Hepatocyte (in vitro differentiated cells): ENCODE data around the gene DCAF16. TPM values are rescaled to one million over a fixed set of nuclear protein-coding genes. Genes with fewer than 3 reads are reported as not detected.
A peak's percentile ranks its signal among the peaks of the same experiment; 100 is the strongest.

Experiments used
- DNase-seq: peaks from one replicate; pipeline ENCODE4 v3.0.0-alpha.2; 2016; ENCODE audit warnings: low spot score
- H2AFZ ChIP-seq: fragments of 200-600 bp; sonication (generic); 2 replicates; pipeline ENCODE4 v1.6.0; 2016; ENCODE audit warnings: antibody characterized with exemption, mild to moderate bottlenecking
- H3K27ac ChIP-seq: fragments of 200-600 bp; sonication (generic); 2 replicates; pipeline ENCODE4 v1.5.1; 2016; ENCODE audit warnings: mild to moderate bottlenecking
- H3K27me3 ChIP-seq: fragments of 200-600 bp; sonication (generic); 2 replicates; pipeline ENCODE4 v1.6.1; 2016
- H3K36me3 ChIP-seq: fragments of 200-600 bp; sonication (generic); replicated peaks from 2 replicates; pipeline ENCODE4 v1.5.1; 2016; ENCODE audit warnings: low read depth; ENCODE audit not compliant: insufficient read depth
- H3K4me1 ChIP-seq: fragments of 200-600 bp; sonication (generic); 2 replicates; pipeline ENCODE4 v1.5.1; 2016; ENCODE audit warnings: mild to moderate bottlenecking, moderate library complexity; ENCODE audit not compliant: insufficient read depth
- H3K4me2 ChIP-seq: fragments of 200-600 bp; sonication (generic); 2 replicates; pipeline ENCODE4 v1.6.0; 2016
- H3K4me3 ChIP-seq: fragments of 200-600 bp; sonication (generic); 2 replicates; pipeline ENCODE4 v1.5.1; 2016; ENCODE audit warnings: mild to moderate bottlenecking
- H3K79me2 ChIP-seq: fragments of 200-600 bp; sonication (generic); 2 replicates; pipeline ENCODE4 v1.6.0; 2017; ENCODE audit warnings: mild to moderate bottlenecking
- H3K9me2 ChIP-seq: fragments of 200-600 bp; sonication (generic); replicated peaks from 2 replicates; pipeline ENCODE4 v1.6.0; 2017; ENCODE audit warnings: mild to moderate bottlenecking; ENCODE audit not compliant: insufficient read depth
- H3K9me3 ChIP-seq: fragments of 200-600 bp; sonication (generic); 2 replicates; pipeline ENCODE4 v1.5.1; 2016; ENCODE audit warnings: low read depth, mild to moderate bottlenecking
- H4K20me1 ChIP-seq: fragments of 200-600 bp; sonication (generic); 2 replicates; pipeline ENCODE4 v1.6.0; 2016; ENCODE audit warnings: mild to moderate bottlenecking; ENCODE audit not compliant: insufficient read depth, poor library complexity, severe bottlenecking
- CTCF ChIP-seq: fragments of 200-600 bp; sonication (generic); IDR thresholded peaks from 2 replicates; pipeline ENCODE4 v1.5.1; 2016; ENCODE audit warnings: antibody characterized with exemption, mild to moderate bottlenecking; ENCODE audit not compliant: poor library complexity
- EZH2 ChIP-seq: fragments of 200-600 bp; sonication (generic); IDR thresholded peaks from 2 replicates; pipeline ENCODE4 v1.6.1; 2016; ENCODE audit warnings: antibody characterized with exemption, mild to moderate bottlenecking, borderline replicate concordance
- EZH2phosphoT487 ChIP-seq: fragments of 200-600 bp; sonication (generic); IDR thresholded peaks from one replicate; pipeline ENCODE4 v1.6.1; 2018; ENCODE audit warnings: antibody characterized with exemption, mild to moderate bottlenecking, low read depth, moderate library complexity; ENCODE audit not compliant: unreplicated experiment, severe bottlenecking
- WGBS: methylation state at CpG from one replicate; pipeline ENCODE4 v1.1.6; 2016; ENCODE audit warnings: low lambda C conversion rate; ENCODE audit errors: missing lambda C conversion rate; 5-methylcytosine and 5-hydroxymethylcytosine counted together
- polyA plus RNA-seq: library from polyadenylated mRNA; unstranded; fragments of >200 nt; fragmentation: Nextera tagmentation; extraction: Ambion mirVana; gene quantifications from 2 replicates; pipeline ENCODE4 v1.2.1, GENCODE V29; 2016
- total RNA-seq: library from RNA; depleted of rRNA; stranded (reverse); fragments of >200 nt; gene quantifications from 2 replicates; pipeline ENCODE4 v1.2.3, GENCODE V29; 2014

DCAF16 gene
- total and polyA plus RNA-seq, 2 experiments from 2014 or later = 11.9 to 23.3 TPM

GRCh38 chr4:17809667-17810066 lies 890 bp downstream of the DCAF16 start:
- peak overlapping the region; percentile 48 for H2AFZ ChIP-seq
- no peaks in the 10 kb centered on the region for H3K36me3 ChIP-seq
- peak overlapping the region; percentile 40 for H3K4me3 ChIP-seq
- WGBS = 6% methylated on average over 7 of the region's 7 CpGs
- H3K9me2 ChIP-seq = no peaks in the 10 kb centered on the region
- H3K4me1 ChIP-seq = peaks cover 20% of the 10 kb centered on the region
- TF ChIP-seq EZH2 (no peak), EZH2phosphoT487 (no peak), CTCF (no peak)
- peak overlapping the region; percentile 87 for H3K4me2 ChIP-seq
- peaks cover 45% of the 10 kb centered on the region for H4K20me1 ChIP-seq
- no peaks in the 10 kb centered on the region for H3K9me3 ChIP-seq
- DNase-seq = no peak
- no peaks in the 10 kb centered on the region for H3K27me3 ChIP-seq
- peak overlapping the region; percentile 96 for H3K27ac ChIP-seq
- peaks cover 90% of the 10 kb centered on the region for H3K79me2 ChIP-seq

GRCh38 chr4:17807446-17807845 lies 3.1 kb downstream of the DCAF16 start:
- Histone ChIP-seq H3K79me2 (peaks cover 74% of the 10 kb centered on the region), H3K27ac (no peak overlapping the region), H3K4me2 (peak overlapping the region; percentile 87), H3K36me3 (no peaks in the 10 kb centered on the region), H4K20me1 (peaks cover 45% of the 10 kb centered on the region), H3K4me3 (peak overlapping the region; percentile 7), H3K9me2 (no peaks in the 10 kb centered on the region), H3K27me3 (no peaks in the 10 kb centered on the region), H3K9me3 (no peaks in the 10 kb centered on the region), H2AFZ (no peak overlapping the region), H3K4me1 (peaks cover 20% of the 10 kb centered on the region)
- TF ChIP-seq CTCF (no peak), EZH2 (no peak), EZH2phosphoT487 (no peak)
- no peak for DNase-seq
- 38% methylated on average over 6 of the region's 6 CpGs for WGBS

- Histone ChIP-seq H2AFZ (no peak overlapping the region), H3K36me3 (peaks cover under 1% of the 10 kb centered on the region), H3K4me2 (no peak overlapping the region), H4K20me1 (peaks cover 45% of the 10 kb centered on the region), H3K9me3 (no peaks in the 10 kb centered on the region), H3K27ac (no peak overlapping the region), H3K4me1 (peaks cover 20% of the 10 kb centered on the region), H3K27me3 (no peaks in the 10 kb centered on the region), H3K79me2 (peaks cover 62% of the 10 kb centered on the region), H3K9me2 (no peaks in the 10 kb centered on the region), H3K4me3 (no peak overlapping the region)
- TF ChIP-seq EZH2 = no peak
- no peak for TF ChIP-seq CTCF
- TF ChIP-seq EZH2phosphoT487 = no peak
- no peak for DNase-seq
- WGBS = 94% methylated on average over 3 of the region's 3 CpGs
These were observed 4.9 kb downstream of the DCAF16 start for GRCh38 chr4:17805580-17806155.

DNA sequence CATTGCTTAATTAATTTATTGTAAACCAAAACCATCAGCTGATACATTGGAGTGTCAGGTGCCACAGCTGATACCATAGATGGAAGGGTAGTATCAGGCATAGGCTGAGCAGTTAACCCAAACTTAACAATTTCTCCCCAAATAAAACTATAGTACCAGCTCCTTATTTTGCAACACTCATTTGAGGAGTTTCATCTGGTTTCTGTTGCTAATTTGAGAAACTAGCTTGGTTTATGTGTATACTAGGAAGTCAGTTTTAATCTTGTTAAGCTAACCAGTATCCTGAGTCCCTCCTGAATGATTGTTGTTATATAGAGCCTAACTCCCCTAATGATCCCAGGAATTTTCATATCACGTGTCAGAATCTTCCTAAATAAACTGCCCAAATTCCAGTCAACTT lies 12.7 kb downstream of the DCAF16 start:
- Histone ChIP-seq H3K79me2 (no peaks in the 10 kb centered on the region), H2AFZ (no peak overlapping the region), H3K9me2 (no peaks in the 10 kb centered on the region), H3K4me1 (no peaks in the 10 kb centered on the region), H3K27me3 (no peaks in the 10 kb centered on the region), H3K27ac (no peak overlapping the region), H3K4me3 (no peak overlapping the region), H3K9me3 (no peaks in the 10 kb centered on the region), H3K36me3 (peaks cover 2% of the 10 kb centered on the region), H3K4me2 (no peak overlapping the region), H4K20me1 (no peaks in the 10 kb centered on the region)
- no peak for DNase-seq
- 96% methylated on average over 1 of the region's 1 CpG for WGBS
- TF ChIP-seq EZH2 (no peak), CTCF (no peak), EZH2phosphoT487 (no peak)
